Fibroblast of the aortic adventitia (primary cell): Measurements from ENCODE around the gene PRDM1. TPM values are rescaled to one million over a fixed set of nuclear protein-coding genes. Genes with fewer than 3 reads are reported as not detected.

Experiments
- DNase-seq: peaks from one replicate; pipeline ENCODE4 v3.0.0-alpha.2; 2010; ENCODE audit warnings: low read depth
- H3K4me3 ChIP-seq: 2 replicates; pipeline ENCODE4 v1.5.1; 2011; ENCODE audit warnings: low read depth, mild to moderate bottlenecking, control low read depth, low read length, moderate library complexity
- total RNA-seq: library from RNA; depleted of rRNA; stranded (reverse); fragments of >200 nt; gene quantifications from 2 replicates; pipeline ENCODE4 v1.2.3, GENCODE V29; 2012; ENCODE audit warnings: low replicate concordance
- TF ChIP-seq, protein P1 (sequence below): IDR thresholded peaks from 2 replicates; pipeline ENCODE4 v1.5.1; 2011; ENCODE audit warnings: mild to moderate bottlenecking, low read length, control low read depth, inconsistent platforms; ENCODE audit not compliant: insufficient read depth

Gene PRDM1
- 1.4 and 2.8 TPM in 2 replicates for total RNA-seq

DNA sequence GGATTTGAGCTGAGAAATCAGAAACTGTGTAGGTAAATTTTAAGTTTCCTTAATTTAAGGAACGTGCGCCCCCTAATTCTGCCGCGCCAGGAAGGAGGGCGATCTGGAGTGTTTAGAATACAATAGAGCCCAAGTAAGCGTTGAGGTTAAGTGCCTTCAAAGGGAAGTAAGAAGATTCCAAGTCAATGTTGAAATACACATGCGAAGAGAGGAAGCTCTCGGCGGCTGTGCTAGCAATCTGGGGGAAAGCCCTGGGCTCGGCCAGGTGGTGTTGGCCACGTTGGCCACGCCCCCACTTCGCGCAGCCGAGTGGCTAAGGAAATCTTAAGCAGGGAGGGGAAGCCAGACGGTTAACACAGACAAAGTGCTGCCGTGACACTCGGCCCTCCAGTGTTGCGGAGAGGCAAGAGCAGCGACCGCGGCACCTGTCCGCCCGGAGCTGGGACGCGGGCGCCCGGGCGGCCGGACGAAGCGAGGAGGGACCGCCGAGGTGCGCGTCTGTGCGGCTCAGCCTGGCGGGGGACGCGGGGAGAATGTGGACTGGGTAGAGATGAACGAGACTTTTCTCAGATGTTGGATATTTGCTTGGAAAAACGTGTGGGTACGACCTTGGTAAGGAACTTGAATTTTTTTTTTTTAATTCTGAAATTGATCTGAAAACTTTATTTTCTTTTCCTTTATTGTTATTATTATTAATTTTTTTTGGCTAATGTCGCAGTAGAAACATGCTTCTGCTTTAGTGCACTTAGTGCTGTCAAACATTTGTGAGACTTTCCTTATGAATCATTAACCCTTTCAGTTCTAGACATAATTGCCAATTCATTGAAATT, at the start of gene PRDM1:
TSS of gene PRDM1 (plus strand) at position 353 of the 830 bp plus-strand sequence. CDS start at position 571, 218 bp downstream.
- TF ChIP-seq, protein P1, sequence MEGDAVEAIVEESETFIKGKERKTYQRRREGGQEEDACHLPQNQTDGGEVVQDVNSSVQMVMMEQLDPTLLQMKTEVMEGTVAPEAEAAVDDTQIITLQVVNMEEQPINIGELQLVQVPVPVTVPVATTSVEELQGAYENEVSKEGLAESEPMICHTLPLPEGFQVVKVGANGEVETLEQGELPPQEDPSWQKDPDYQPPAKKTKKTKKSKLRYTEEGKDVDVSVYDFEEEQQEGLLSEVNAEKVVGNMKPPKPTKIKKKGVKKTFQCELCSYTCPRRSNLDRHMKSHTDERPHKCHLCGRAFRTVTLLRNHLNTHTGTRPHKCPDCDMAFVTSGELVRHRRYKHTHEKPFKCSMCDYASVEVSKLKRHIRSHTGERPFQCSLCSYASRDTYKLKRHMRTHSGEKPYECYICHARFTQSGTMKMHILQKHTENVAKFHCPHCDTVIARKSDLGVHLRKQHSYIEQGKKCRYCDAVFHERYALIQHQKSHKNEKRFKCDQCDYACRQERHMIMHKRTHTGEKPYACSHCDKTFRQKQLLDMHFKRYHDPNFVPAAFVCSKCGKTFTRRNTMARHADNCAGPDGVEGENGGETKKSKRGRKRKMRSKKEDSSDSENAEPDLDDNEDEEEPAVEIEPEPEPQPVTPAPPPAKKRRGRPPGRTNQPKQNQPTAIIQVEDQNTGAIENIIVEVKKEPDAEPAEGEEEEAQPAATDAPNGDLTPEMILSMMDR, result peak; percentile 38
- DNase-seq, result peak; percentile 54

DNA sequence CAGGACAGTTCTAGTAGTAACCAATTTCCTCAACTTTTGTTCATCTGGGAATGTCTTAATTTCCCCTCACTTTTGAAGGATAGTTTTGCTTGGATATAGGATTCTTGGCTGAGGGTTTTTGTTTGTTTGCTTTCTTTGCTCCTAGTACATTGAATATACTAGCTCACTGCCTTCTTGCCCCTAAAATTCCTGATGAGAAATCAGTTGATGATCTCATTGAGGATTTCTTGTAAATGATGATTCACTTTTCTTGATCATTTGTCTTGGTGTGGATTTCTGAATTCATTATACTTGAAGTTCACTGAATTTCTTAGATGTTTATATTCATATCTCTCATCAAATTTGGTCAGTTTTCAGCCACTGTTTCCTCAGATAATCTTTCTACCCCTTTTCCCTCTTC, 49.1 kb upstream of the PRDM1 start:
- TF ChIP-seq, protein P1, result no peak
- DNase-seq, result peak; percentile 35
- H3K4me3 ChIP-seq, result no peak overlapping the region

More for the DNA sequence above, at the start of gene PRDM1:
- H3K4me3 ChIP-seq, result peak within 1 kb of the TSS; percentile 76

DNA sequence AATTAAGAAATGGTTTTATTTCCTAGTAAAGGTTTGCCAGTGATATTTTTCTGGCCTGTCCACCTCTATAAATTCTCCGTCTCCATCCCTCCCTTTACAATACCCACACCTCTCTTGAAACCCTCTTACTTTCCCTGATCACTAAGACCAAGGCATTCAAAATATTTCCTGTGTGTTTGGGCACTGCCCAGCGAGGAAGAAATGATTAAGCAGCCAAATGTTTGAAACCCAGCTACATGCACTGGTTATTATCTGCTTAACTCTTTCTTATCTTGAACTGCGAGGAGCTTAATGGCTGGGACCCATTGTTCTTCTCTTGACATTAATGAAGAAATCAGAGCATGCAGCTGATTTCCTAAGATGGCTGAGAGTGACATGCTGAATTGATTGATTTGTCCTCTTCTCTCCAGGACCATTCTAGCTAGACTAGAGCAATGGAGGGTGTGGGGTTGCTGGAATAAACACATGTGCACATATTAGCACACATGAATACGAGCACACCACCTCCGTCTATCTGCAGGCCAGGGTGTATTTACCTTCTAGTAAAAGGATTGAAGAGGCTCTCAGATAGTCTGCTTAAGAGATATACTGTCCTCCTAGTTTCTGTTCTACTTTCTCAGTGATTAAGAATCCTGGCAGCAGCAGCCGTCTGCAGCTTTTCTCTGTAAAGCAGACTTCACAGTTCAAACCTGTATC, 46.1 kb upstream of the PRDM1 start:
- TF ChIP-seq, protein P1, result no peak
- H3K4me3 ChIP-seq, result no peak overlapping the region
- no peak for DNase-seq

DNA sequence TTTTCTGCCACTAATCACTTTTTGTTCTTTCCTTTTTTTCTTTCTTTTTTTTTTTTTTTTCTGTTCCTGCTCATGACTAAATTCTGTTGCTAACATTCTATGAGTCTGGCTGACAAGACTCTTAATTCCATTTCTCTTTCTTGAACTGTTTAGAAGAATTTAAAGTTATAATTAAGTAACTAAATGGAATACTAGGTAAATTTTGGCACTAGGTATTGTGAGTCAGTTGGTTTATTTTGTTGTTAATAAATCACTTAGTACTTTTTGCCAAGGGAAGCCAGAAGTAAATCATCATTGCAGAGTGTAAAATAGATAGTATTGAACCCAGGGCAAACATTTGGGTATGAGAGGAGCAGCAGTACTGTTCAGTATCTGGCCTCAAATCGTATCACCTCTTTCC, 42.0 kb upstream of the PRDM1 start:
- TF ChIP-seq, protein P1, result no peak
- no peak for DNase-seq
- H3K4me3 ChIP-seq, result no peak overlapping the region

DNA sequence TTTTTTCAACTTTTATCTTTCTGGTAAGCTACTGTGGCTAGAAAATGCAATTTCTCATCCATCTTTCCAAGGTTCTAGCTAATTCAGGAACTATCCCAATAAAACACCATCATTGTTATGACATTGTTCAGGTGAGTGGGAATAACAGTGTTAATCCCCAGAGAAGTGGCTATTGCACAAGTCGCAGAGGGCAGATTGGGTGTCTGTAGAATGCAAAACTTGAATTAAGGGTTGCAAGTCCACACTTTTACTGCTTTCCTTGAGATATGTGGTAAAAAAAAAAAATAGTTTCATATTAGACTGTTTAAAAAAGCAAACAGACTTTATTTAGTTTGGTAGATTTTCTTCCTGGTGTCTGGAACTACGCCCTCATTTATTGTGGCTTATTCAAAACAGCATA, 41.1 kb upstream of the PRDM1 start:
- H3K4me3 ChIP-seq, result no peak overlapping the region
- TF ChIP-seq, protein P1, result no peak
- DNase-seq, result no peak

DNA sequence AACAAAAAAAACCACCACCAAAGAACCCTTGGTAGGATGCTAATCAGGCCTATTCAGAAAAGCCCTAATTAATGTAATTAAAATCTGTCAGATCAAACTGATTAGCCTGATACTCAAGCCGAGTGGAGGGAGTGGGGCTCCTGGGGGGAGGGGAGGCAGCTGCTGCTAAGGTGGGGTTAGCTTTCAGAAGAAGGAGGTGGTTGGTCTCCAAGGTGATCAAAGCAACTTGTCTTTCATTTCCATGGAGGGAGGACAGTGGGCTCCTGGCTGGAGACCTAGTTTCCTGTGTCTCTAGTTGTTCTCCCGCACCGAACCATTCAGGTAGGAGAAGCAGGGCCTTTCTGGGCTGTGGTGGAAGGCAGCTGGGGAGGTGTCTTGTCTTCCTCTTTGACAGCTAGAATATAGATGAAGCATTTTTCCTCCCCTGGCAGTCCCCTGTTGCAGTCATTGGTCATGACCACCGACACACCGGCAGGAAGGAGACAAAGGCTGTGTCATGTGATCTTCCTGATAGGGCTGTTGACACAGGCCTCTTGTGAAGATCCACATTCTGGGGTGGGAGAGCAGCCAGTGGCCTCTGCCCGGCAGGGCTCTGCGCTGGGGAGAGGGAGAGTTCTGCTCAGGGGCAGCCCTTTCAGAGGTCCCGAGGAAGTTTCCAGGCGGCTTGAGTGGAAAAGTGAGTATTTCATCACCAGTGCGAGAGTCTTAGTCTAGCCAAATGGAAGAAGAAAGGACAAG, 39.9 kb upstream of the PRDM1 start:
- TF ChIP-seq, protein P1, result no peak
- H3K4me3 ChIP-seq, result no peak overlapping the region
- no peak for DNase-seq
